ENCODE results near the gene ZNF865. TPM values are rescaled to one million over a fixed set of nuclear protein-coding genes. Genes with fewer than 3 reads are reported as not detected.

ZNF865 gene
- total RNA-seq, 1 experiment from 2014 or later, result 12.2 TPM

GRCh38 chr19:55619286-55619685, 13.8 kb downstream of the ZNF865 start:
- ChIA-PET POLR2A (interaction anchor here (2.5 kb wide), 1 partner anchor 13 kb away, joined by 13 read pairs; no protein-coding TSS in a partner anchor), CTCF (interaction anchor here (0.7 to 2.2 kb wide), 3 partner anchors 13 to 503 kb away, joined by 3 to 17 read pairs (median 5); partner anchors contain the start of gene ZNF865)
- no peak overlapping the region for H3K4me3 Mint-ChIP-seq (ENCODE audit: unreplicated experiment)
- DNase-seq (ENCODE audit: unreplicated experiment), result no peak
- peaks cover 10% of the 10 kb centered on the region for H3K4me1 Mint-ChIP-seq (ENCODE audit: insufficient read depth, unreplicated experiment)
- H3K27ac Mint-ChIP-seq (ENCODE audit: low read depth, unreplicated experiment), result no peak overlapping the region
- no peak for TF ChIP-seq CTCF (IDR thresholded peaks at IDR 0.05; ENCODE audit: unreplicated experiment)
- peaks cover 28% of the 10 kb centered on the region for H3K36me3 Mint-ChIP-seq (ENCODE audit: insufficient read depth, unreplicated experiment)
- TSS peak; percentile 4 for BruUV-seq (replicated peaks)
- intact Hi-C loops (cut with micrococcal nuclease), result no loop called here
- H3K9me3 Mint-ChIP-seq (ENCODE audit: unreplicated experiment), result no peaks in the 10 kb centered on the region
- H3K27me3 Mint-ChIP-seq (ENCODE audit: insufficient read depth, unreplicated experiment), result no peaks in the 10 kb centered on the region

- TF ChIP-seq CTCF (IDR thresholded peaks at IDR 0.05; ENCODE audit: unreplicated experiment), result no peak
- H3K27me3 Mint-ChIP-seq (ENCODE audit: insufficient read depth, unreplicated experiment), result no peaks in the 10 kb centered on the region
- peaks cover 28% of the 10 kb centered on the region for H3K36me3 Mint-ChIP-seq (ENCODE audit: insufficient read depth, unreplicated experiment)
- POLR2A ChIA-PET, result interaction anchor here (0.7 to 2.5 kb wide), 5 partner anchors 8 to 39 kb away, joined by 3 to 13 read pairs (median 3); partner anchors contain the start of genes FIZ1 and ZNF579
- H3K27ac Mint-ChIP-seq (ENCODE audit: low read depth, unreplicated experiment), result no peak overlapping the region
- H3K4me1 Mint-ChIP-seq (ENCODE audit: insufficient read depth, unreplicated experiment), result peaks cover 10% of the 10 kb centered on the region
- intact Hi-C loops (cut with micrococcal nuclease), result no loop called here
- CTCF ChIA-PET, result interaction anchor here (0.8 to 1.3 kb wide), 3 partner anchors 11 to 532 kb away, joined by 3 read pairs; no protein-coding TSS in a partner anchor
- DNase-seq (ENCODE audit: unreplicated experiment), result no peak
- BruUV-seq (replicated peaks), result no TSS peak
- no peak overlapping the region for H3K4me3 Mint-ChIP-seq (ENCODE audit: unreplicated experiment)
- H3K9me3 Mint-ChIP-seq (ENCODE audit: unreplicated experiment), result no peaks in the 10 kb centered on the region
Measured at GRCh38 chr19:55620410-55621204, 15.2 kb downstream of the ZNF865 start.

GRCh38 chr19:55621205-55621672, 15.8 kb downstream of the ZNF865 start:
- POLR2A ChIA-PET, result interaction anchor here (1.0 to 2.5 kb wide), 3 partner anchors 15 to 40 kb away, joined by 3 to 13 read pairs (median 3); partner anchors contain the start of genes FIZ1 and ZNF579

More at GRCh38 chr19:55621205-55621672, 15.8 kb downstream of the ZNF865 start:
- CTCF ChIA-PET, result interaction anchor here (0.8 to 1.3 kb wide), 2 partner anchors 15 to 533 kb away, joined by 3 read pairs; no protein-coding TSS in a partner anchor
- no peaks in the 10 kb centered on the region for H3K9me3 Mint-ChIP-seq (ENCODE audit: unreplicated experiment)
- H3K4me1 Mint-ChIP-seq (ENCODE audit: insufficient read depth, unreplicated experiment), result peaks cover 10% of the 10 kb centered on the region
- H3K36me3 Mint-ChIP-seq (ENCODE audit: insufficient read depth, unreplicated experiment), result peaks cover 28% of the 10 kb centered on the region
- no TSS peak for BruUV-seq (replicated peaks)
- H3K4me3 Mint-ChIP-seq (ENCODE audit: unreplicated experiment), result no peak overlapping the region
- intact Hi-C loops (cut with micrococcal nuclease), result no loop called here
- H3K27ac Mint-ChIP-seq (ENCODE audit: low read depth, unreplicated experiment), result no peak overlapping the region
- no peak for DNase-seq (ENCODE audit: unreplicated experiment)
- no peak for TF ChIP-seq CTCF (IDR thresholded peaks at IDR 0.05; ENCODE audit: unreplicated experiment)
- H3K27me3 Mint-ChIP-seq (ENCODE audit: insufficient read depth, unreplicated experiment), result no peaks in the 10 kb centered on the region
